GM12891 (cell line): Measurements from ENCODE around the gene LPCAT1.
A peak's percentile ranks its signal among the peaks of the same experiment; 100 is the strongest.
"Not testable (repeated sequence)": the region's sequence is repeated elsewhere in the genome, so short reads cannot be mapped to it uniquely, and the experiment has no call there.

Experiments
- DNase-seq: peaks from one replicate; pipeline ENCODE4 v3.0.0; 2011; ENCODE audit warnings: low spot score; ENCODE audit not compliant: insufficient read length
- FAIRE-seq: peaks from 2 replicates; lab custom pipeline; 2011; peaks lifted over from hg19 to GRCh38; lab: Jason Lieb, UNC
- PAX5 ChIP-seq: IDR thresholded peaks from 2 replicates; pipeline ENCODE4 v1.6.1; 2011; ENCODE audit warnings: low read length, moderate library complexity, mild to moderate bottlenecking; ENCODE audit not compliant: insufficient read depth, severe bottlenecking
- POLR2A ChIP-seq: IDR thresholded peaks from 2 replicates; pipeline ENCODE4 v1.6.1; 2011; ENCODE audit warnings: low read depth, low read length, control low read depth
- POLR2AphosphoS5 ChIP-seq: IDR thresholded peaks from 2 replicates; pipeline ENCODE4 v1.6.1; 2011; ENCODE audit warnings: low read depth, low read length, control low read depth
- POU2F2 ChIP-seq: IDR thresholded peaks from 2 replicates; pipeline ENCODE4 v1.6.1; 2011; ENCODE audit warnings: low read depth, mild to moderate bottlenecking, control low read depth, low read length, moderate library complexity
- SPI1 ChIP-seq: IDR thresholded peaks from 2 replicates; pipeline ENCODE4 v1.6.1; 2011; ENCODE audit warnings: low read depth, low read length, control low read depth
- TAF1 ChIP-seq: IDR thresholded peaks from 2 replicates; pipeline ENCODE4 v1.6.1; 2011; ENCODE audit warnings: low read depth, low read length, control low read depth

LPCAT1 gene

GRCh38 chr5:1507961-1508658 is 15.7 kb downstream of the LPCAT1 start:
- TF ChIP-seq POLR2AphosphoS5, result no peak
- no peak for TF ChIP-seq POU2F2
- TF ChIP-seq POLR2A, result no peak
- TF ChIP-seq PAX5, result no peak
- no peak for TF ChIP-seq TAF1
- TF ChIP-seq SPI1, result no peak
- FAIRE-seq (no peak), DNase-seq (no peak)

- FAIRE-seq (no peak), DNase-seq (no peak)
- no peak for TF ChIP-seq POLR2A
- TF ChIP-seq TAF1, result no peak
- no peak for TF ChIP-seq PAX5
These were observed 16.3 kb downstream of the LPCAT1 start for GRCh38 chr5:1507457-1507856.

- FAIRE-seq, result no peak
These were observed 16.8 kb downstream of the LPCAT1 start for GRCh38 chr5:1507014-1507375.

GRCh38 chr5:1506242-1507013 is 17.3 kb downstream of the LPCAT1 start:
- DNase-seq, result no peak
- no peak for FAIRE-seq
- TF ChIP-seq PAX5 (no peak), SPI1 (no peak), POLR2AphosphoS5 (no peak), TAF1 (no peak), POU2F2 (no peak), POLR2A (no peak)

More at GRCh38 chr5:1507014-1507375, 16.8 kb downstream of the LPCAT1 start:
- TF ChIP-seq POLR2AphosphoS5 (no peak), POLR2A (0 out of 2 replicates have a peak, but pooled peaks have one; percentile 18)
- DNase-seq, result no peak

GRCh38 chr5:1505506-1506241 is 18.1 kb downstream of the LPCAT1 start:
- peak; percentile 5 for FAIRE-seq
- no peak; the same call in 1 of the 2 replicates for TF ChIP-seq POLR2AphosphoS5
- TF ChIP-seq SPI1, result no peak
- no peak; the same call in 1 of the 2 replicates for TF ChIP-seq POLR2A
- no peak for TF ChIP-seq POU2F2
- TF ChIP-seq PAX5, result no peak
- no peak for TF ChIP-seq TAF1

GRCh38 chr5:1505089-1505488 is 18.7 kb downstream of the LPCAT1 start:
- DNase-seq, result not testable (repeated sequence)
- FAIRE-seq, result peak; percentile 69

More at GRCh38 chr5:1505506-1506241, 18.1 kb downstream of the LPCAT1 start:
- no peak for DNase-seq

- FAIRE-seq (no peak), DNase-seq (no peak)
- no peak for TF ChIP-seq PAX5
- no peak for TF ChIP-seq POLR2AphosphoS5
- TF ChIP-seq POLR2A, result no peak
- TF ChIP-seq POU2F2, result no peak
- TF ChIP-seq TAF1, result no peak
- TF ChIP-seq SPI1, result no peak
These were observed 19.1 kb downstream of the LPCAT1 start for GRCh38 chr5:1504617-1505016.

- FAIRE-seq (no peak), DNase-seq (no peak)
- TF ChIP-seq POU2F2 (no peak), SPI1 (no peak), TAF1 (no peak), PAX5 (no peak), POLR2AphosphoS5 (no peak), POLR2A (no peak)
These were observed 19.6 kb downstream of the LPCAT1 start for GRCh38 chr5:1504069-1504595.
